ENCODE results near the gene PCID2.

GRCh38 chr13:113238536-113238935 lies 30.1 kb upstream of the PCID2 start:
- TF ChIP-seq, protein P1, sequence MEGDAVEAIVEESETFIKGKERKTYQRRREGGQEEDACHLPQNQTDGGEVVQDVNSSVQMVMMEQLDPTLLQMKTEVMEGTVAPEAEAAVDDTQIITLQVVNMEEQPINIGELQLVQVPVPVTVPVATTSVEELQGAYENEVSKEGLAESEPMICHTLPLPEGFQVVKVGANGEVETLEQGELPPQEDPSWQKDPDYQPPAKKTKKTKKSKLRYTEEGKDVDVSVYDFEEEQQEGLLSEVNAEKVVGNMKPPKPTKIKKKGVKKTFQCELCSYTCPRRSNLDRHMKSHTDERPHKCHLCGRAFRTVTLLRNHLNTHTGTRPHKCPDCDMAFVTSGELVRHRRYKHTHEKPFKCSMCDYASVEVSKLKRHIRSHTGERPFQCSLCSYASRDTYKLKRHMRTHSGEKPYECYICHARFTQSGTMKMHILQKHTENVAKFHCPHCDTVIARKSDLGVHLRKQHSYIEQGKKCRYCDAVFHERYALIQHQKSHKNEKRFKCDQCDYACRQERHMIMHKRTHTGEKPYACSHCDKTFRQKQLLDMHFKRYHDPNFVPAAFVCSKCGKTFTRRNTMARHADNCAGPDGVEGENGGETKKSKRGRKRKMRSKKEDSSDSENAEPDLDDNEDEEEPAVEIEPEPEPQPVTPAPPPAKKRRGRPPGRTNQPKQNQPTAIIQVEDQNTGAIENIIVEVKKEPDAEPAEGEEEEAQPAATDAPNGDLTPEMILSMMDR (IDR thresholded peaks at IDR 0.05; ENCODE audit: insufficient read depth, low read length, poor library complexity, severe bottlenecking), result no peak
- no peak for TF ChIP-seq EZH2phosphoT487 (conservative IDR thresholded peaks at IDR 0.05; ENCODE audit: low read length)
